GM19438 (cell line): ENCODE results near the gene ASB18.

Experiments used
- ATAC-seq: cut with Tn5 transposase; IDR thresholded peaks from one replicate; pipeline ENCODE4 v1.9.1; 2021; ENCODE audit warnings: low read depth; ENCODE audit not compliant: unreplicated experiment

The ASB18 gene

DNA sequence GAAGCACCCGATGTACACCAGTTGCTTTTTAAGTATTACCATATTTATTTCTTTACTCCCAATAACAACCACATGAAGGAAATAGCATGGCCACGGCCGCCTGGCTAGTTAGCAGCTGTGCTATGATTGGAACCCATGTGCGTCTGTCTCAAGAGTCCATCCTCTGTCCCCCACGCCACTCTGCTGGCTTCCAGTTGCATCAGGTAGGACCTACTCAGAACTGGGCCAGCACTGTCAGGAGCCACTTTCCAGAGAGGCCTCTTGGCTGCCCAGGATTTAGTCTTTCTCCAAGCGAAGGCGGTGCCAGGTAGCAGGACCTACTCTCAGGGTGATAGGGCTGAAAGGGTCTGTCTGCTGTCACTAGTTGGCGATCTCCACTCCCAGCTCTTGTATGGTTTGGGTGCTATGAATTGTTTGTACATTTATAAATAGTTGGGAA is 22.1 kb downstream of the ASB18 start:
- no peak for ATAC-seq

GRCh38 chr2:236241181-236242056 is 22.8 kb downstream of the ASB18 start:
- ATAC-seq: no peak

DNA sequence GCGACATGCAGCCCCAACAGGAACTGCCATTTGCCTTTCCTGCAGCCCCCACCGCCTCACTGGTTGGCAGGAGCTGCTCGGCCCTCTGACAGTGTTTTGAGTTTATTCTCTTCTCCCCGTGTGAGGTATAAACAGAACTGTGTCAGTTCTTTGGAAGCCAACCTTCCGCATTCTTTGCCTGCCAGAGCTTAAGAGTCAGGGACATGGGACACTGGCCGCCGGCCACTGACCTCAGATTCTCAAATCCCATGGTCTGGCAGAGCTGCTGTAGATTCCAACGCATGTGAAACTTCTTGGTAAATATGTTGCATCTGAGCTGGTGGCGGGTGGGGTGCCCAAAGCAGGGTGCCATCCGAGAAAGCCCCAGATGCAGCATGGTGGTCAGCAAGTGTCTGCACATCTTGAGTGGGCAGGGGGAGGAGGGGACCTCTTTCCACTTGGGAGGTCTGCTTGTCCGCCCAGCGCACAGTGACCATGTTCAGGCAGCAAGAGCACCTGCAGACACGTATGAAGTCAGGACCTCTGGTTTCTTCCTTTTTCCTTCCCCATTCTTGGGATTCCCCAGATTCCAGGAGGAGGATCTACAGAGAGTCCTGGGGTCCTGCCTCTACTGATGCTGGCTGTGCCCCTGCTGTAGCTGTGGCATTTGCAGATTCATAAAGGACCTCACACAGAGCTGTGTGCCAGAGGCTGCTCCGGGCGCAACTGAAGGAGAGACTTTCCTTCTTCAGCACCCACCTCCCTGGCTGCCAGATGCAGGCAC is 23.8 kb downstream of the ASB18 start:
- no peak for ATAC-seq

GRCh38 chr2:236239276-236240065 is 24.7 kb downstream of the ASB18 start:
- ATAC-seq: no peak

DNA sequence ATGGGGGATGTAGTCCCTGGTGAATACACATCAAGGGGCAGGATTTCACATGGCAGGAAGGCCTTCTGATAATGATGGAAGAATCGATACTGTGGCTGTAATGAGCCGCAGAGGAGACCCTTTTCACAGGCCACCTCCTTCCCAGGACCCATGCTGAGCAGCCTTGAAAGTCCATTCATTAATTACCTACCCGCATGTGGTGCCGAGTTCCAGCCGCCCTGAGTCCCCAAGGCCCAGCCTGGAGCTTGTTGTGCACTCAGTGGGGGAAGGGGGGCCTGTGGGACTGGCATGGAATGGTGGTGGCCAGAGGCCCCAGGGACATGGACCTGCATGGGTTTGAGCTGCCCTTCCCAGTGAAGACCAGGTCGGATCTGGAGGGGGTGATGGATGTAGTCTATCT is 25.5 kb downstream of the ASB18 start:
- no peak for ATAC-seq

DNA sequence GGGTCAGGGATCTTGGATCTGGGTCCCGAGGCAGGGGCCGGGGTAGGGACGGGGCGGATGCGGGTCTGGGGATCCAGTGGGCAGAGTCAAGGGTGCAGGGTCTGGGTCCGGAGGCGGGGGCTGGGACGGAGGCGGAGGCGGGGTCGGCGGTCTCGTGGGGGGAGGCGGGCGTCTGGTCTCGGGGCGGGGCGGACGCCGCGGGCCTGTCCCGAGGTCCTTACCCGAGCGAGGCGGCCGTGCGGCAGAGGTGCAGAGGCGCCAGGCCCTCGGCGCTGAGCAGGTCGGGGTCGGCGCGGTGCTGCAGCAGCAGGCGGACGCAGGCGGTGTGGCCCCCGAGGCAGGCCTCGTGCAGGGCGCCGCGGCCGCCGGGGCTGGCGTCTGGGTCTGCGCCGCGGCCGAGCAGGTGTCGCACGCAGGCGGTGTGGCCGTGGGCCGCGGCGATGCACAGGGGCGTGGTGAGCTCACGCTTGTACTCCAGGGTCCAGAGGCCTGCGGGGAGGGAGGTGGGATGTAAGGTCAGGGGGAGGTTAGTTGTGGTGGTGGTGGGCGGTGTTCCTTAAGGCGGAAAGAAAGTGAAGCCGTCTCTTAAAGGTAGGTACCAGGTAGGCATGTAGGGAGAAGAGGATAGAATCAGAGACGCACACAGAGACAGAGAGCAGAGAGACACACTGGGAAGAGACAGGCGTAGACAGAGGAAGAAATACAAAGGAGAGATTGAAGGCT is 26.6 kb downstream of the ASB18 start:
- no peak for ATAC-seq

- no peak for ATAC-seq
Measured at GRCh38 chr2:236236559-236237452, 27.4 kb downstream of the ASB18 start.

- no peak for ATAC-seq
Measured at GRCh38 chr2:236229186-236229585, 35.0 kb downstream of the ASB18 start.

DNA sequence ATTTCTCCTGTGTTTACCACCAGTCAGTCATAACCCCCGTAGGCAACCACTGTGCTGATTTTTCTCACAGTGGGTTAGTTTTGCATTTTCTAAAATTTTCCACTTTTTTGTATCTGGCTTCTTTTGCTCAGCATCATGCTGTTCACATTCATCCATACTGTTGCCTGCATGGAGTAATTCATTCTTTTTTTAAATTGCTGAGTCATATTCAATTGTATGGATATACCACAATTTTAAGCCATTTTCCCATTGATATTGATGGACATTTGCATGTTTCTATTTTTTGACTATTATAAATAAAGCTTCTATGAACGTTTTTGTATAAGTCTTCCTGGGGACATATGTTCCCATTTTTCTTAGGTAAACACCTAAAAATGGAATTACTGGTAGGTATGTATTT is 40.5 kb downstream of the ASB18 start:
- no peak for ATAC-seq

DNA sequence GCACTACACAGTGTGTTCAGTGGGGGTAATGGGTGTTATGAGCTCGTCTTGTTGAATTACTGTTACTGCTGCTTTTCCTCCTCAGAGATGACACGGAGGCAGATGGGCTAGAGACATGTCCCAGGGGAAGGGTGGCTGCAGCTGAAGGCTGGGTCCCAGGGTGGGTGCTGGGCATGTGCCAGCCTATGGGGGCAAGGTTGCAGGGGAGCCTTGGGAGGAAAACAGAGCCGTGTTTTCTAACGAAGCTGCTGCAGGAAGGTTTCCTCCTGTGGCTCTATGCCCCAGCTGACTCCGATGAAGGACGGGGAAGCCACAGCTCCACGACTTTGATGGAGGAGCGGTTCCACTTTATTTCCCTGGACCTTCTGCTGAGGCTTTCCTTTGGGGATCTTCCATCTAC is 42.4 kb downstream of the ASB18 start:
- no peak for ATAC-seq

GRCh38 chr2:236219411-236219810 is 44.8 kb downstream of the ASB18 start:
- no peak for ATAC-seq

GRCh38 chr2:236217926-236218325 is 46.3 kb downstream of the ASB18 start:
- no peak for ATAC-seq

GRCh38 chr2:236216711-236217110 is 47.5 kb downstream of the ASB18 start:
- no peak for ATAC-seq

GRCh38 chr2:236215761-236216333 is 48.4 kb downstream of the ASB18 start:
- no peak for ATAC-seq

DNA sequence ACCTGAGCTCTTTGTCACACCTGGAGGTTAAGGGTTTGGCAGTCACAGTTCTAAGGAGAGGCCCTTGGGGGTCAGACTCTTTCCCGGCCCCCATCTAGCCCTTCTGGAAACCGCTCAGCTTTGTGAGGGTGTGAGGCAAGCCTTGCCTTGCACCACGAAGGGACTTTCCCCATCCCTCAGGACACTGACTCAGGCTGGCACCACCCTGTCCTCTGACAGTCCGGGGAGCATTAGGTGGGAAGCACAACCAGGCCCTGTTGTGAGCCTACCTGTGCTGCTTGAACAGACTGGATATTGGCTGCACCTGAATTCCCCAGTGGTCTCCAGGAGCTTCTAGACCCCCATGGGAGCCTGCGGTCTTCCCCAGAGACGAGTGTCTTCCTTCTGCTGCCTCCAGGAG is 49.0 kb downstream of the ASB18 start:
- no peak for ATAC-seq

- no peak for ATAC-seq
Measured at GRCh38 chr2:236214376-236214995, 49.7 kb downstream of the ASB18 start.

DNA sequence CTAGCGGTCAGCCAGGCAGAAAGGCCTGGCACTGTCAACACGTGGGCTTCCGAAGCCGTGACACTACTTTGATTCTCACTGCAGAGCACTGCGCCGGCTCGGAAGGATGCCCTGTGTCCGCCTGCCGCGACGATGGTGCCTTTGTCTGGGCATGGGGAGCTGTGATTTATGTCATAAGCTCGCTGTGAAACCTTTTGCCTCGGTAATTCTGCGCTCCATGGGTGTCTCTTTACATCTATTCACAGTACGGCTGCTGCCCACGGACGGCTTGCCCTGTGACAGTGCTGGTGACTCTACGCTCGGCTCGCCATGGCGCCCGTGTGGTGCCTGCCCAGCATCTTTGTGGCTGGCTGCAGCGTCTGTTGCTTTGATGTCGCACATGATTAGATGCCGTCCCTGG is 52.9 kb downstream of the ASB18 start:
- ATAC-seq: no peak

DNA sequence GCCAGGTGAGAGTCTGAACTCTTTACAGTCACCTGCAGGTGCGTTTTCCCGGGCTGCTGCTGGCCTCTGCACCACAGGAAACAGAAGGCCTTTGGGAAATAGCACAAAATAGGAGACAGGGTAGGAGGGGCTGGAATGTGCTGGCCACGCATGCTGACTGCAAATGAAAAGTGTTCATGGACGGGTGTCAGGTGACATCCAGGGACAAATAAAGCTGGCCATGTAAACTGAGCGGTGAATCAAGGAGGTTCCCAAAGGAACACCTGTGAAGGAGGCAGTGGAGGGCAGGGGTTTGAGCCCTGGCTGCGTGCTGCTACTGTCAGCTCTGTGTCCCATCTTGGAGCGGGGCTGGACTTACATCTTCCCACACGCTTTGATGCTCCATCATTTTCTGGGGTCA is 53.7 kb downstream of the ASB18 start:
- ATAC-seq: no peak

- no peak for ATAC-seq
Measured at GRCh38 chr2:236209996-236210395, 54.2 kb downstream of the ASB18 start.
